Measurements from ENCODE around the gene PPP1R3F.

Gene PPP1R3F

GRCh38 chrX:49269767-49270248 is at the start of gene PPP1R3F:
PPP1R3F (plus strand) TSS chrX:49269793; CDS start chrX:49269870, 77 bp downstream.
- H3K4me3 ChIP-seq (ENCODE audit: low read depth, low read length): peak within 1 kb of the TSS; percentile 65
- no peak for DNase-seq (ENCODE audit: low read depth)
- TF ChIP-seq CTCF (IDR thresholded peaks at IDR 0.05; ENCODE audit: control insufficient read depth, extremely low read depth, insufficient read depth): no peak

GRCh38 chrX:49220100-49220499 is 49.5 kb upstream of the PPP1R3F start:
- no peak for TF ChIP-seq CTCF (IDR thresholded peaks at IDR 0.05; ENCODE audit: control insufficient read depth, extremely low read depth, insufficient read depth)
- H3K4me3 ChIP-seq (ENCODE audit: low read depth, low read length): no peak overlapping the region
- no peak for DNase-seq (ENCODE audit: low read depth)

- DNase-seq (ENCODE audit: low read depth): no peak
- H3K4me3 ChIP-seq (ENCODE audit: low read depth, low read length): no peak overlapping the region
- no peak for TF ChIP-seq CTCF (IDR thresholded peaks at IDR 0.05; ENCODE audit: control insufficient read depth, extremely low read depth, insufficient read depth)
Measured at GRCh38 chrX:49221868-49222267, 47.7 kb upstream of the PPP1R3F start.

- DNase-seq (ENCODE audit: low read depth): no peak
- TF ChIP-seq CTCF (IDR thresholded peaks at IDR 0.05; ENCODE audit: control insufficient read depth, extremely low read depth, insufficient read depth): no peak
- H3K4me3 ChIP-seq (ENCODE audit: low read depth, low read length): no peak overlapping the region
Measured at GRCh38 chrX:49225858-49226257, 43.7 kb upstream of the PPP1R3F start.

- DNase-seq (ENCODE audit: low read depth): no peak
- no peak overlapping the region for H3K4me3 ChIP-seq (ENCODE audit: low read depth, low read length)
- no peak for TF ChIP-seq CTCF (IDR thresholded peaks at IDR 0.05; ENCODE audit: control insufficient read depth, extremely low read depth, insufficient read depth)
Measured at GRCh38 chrX:49226946-49227345, 42.6 kb upstream of the PPP1R3F start.

GRCh38 chrX:49227726-49228125 is 41.9 kb upstream of the PPP1R3F start:
- no peak for DNase-seq (ENCODE audit: low read depth)
- TF ChIP-seq CTCF (IDR thresholded peaks at IDR 0.05; ENCODE audit: control insufficient read depth, extremely low read depth, insufficient read depth): no peak
- H3K4me3 ChIP-seq (ENCODE audit: low read depth, low read length): no peak overlapping the region

GRCh38 chrX:49228185-49228584 is 41.4 kb upstream of the PPP1R3F start:
- DNase-seq (ENCODE audit: low read depth): no peak
- no peak for TF ChIP-seq CTCF (IDR thresholded peaks at IDR 0.05; ENCODE audit: control insufficient read depth, extremely low read depth, insufficient read depth)
- no peak overlapping the region for H3K4me3 ChIP-seq (ENCODE audit: low read depth, low read length)

All from LNCaP clone FGC (cell line).